GM08714 (cell line): ENCODE data around the gene OR10G8.

Experiments
- H3K4me3 ChIP-seq: fragments of 200-500 bp; sonication (Bioruptor generic); 2 replicates; pipeline ENCODE4 v1.5.1; 2014; ENCODE audit warnings: mild to moderate bottlenecking, low read length, inconsistent platforms
- ZNF274 ChIP-seq: IDR thresholded peaks from 2 replicates; pipeline ENCODE4 v1.6.1; 2012; ENCODE audit warnings: mild to moderate bottlenecking, low read depth, low read length

The OR10G8 gene

GRCh38 chr11:124070915-124071622 is 44.5 kb downstream of the OR10G8 start:
- TF ChIP-seq ZNF274, result no peak

GRCh38 chr11:124071623-124071948 is 45.0 kb downstream of the OR10G8 start:
- no peak for TF ChIP-seq ZNF274
- no peak overlapping the region for H3K4me3 ChIP-seq

More at GRCh38 chr11:124070915-124071622, 44.5 kb downstream of the OR10G8 start:
- no peak overlapping the region for H3K4me3 ChIP-seq

DNA sequence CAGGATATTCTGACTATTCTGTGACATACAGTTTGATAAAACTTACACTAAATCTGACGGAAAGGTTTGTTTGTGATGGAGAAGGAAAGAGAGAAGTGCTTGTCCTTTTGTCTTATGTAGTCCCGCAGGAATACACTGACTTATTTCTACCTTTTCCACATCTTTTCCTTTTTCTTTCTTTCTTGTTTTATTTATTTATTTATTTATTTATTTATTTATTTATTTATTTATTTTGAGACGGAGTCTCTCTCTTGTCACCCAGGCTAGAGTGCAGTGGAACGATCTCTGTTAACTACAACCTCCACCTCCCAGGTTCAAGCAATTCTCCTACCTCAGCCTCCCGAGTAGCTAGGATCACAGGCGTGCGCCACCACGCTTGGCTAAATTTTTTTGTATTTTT is 45.5 kb downstream of the OR10G8 start:
- TF ChIP-seq ZNF274, result no peak

GRCh38 chr11:124074554-124074953 is 48.0 kb downstream of the OR10G8 start:
- H3K4me3 ChIP-seq, result no peak overlapping the region
- no peak for TF ChIP-seq ZNF274

More for the DNA sequence above, 45.5 kb downstream of the OR10G8 start:
- H3K4me3 ChIP-seq, result no peak overlapping the region

GRCh38 chr11:124075492-124075840 is 48.9 kb downstream of the OR10G8 start:
- TF ChIP-seq ZNF274, result no peak
- H3K4me3 ChIP-seq, result no peak overlapping the region

- no peak overlapping the region; the same call in 1 of the 2 replicates for H3K4me3 ChIP-seq
- no peak for TF ChIP-seq ZNF274
Observed at GRCh38 chr11:124075841-124076651, 49.4 kb downstream of the OR10G8 start.

DNA sequence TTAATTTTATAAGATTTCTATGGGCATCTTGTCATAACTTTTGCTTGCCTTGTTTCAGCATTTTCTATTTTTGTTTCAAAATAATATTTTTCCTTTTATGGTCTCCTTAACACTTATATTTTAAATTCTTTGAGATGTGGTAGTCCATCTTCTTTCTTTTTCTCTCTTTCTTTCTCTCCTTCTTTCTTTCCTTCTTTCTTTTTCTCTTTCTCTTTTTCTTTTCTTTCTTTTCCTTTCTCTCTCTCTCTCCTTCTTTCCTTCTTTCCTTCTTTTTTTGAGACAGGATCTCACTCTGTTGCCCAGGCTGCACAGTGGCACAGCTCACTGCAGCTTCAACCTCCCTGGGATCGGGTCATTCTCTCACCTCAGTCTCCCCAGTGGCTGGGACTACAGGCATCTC is 50.7 kb downstream of the OR10G8 start:
- no peak overlapping the region for H3K4me3 ChIP-seq
- no peak for TF ChIP-seq ZNF274

DNA sequence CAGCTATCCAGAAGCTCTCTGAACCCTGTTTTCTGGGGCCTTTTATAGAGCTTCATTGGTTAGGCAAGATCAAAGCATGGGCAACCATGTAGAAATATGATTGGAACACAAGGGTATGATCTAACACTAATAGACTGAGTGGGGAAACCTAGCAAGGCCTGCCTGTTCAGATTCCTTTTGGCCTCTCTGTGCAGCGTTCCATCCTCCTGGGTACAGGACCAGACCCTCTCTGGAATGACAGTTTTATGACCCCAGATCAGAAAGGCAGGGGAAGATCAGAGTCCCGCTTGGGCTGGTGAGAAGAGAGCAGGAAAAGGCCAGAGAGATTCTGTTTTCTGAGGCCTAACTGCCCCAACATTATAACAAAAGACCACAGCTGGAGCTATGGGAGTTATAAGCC is 52.0 kb downstream of the OR10G8 start:
- H3K4me3 ChIP-seq, result no peak overlapping the region
- no peak for TF ChIP-seq ZNF274

- no peak for TF ChIP-seq ZNF274
- no peak overlapping the region for H3K4me3 ChIP-seq
Observed at GRCh38 chr11:124079631-124080326, 53.2 kb downstream of the OR10G8 start.
